GM23248 (cell line): Measurements from ENCODE around the gene CPAMD8. TPM values are rescaled to one million over a fixed set of nuclear protein-coding genes. Genes with fewer than 3 reads are reported as not detected.

Experiments used
- DNase-seq: peaks from one replicate; pipeline ENCODE4 v3.0.0-alpha.2; 2015
- H2AFZ ChIP-seq: fragments of 200-600 bp; sonication (generic); 2 replicates; pipeline ENCODE4 v1.6.1; 2016; ENCODE audit warnings: antibody characterized with exemption
- H3F3A ChIP-seq: fragments of 200-600 bp; sonication (generic); 2 replicates; pipeline ENCODE4 v1.6.1; 2016; ENCODE audit warnings: mild to moderate bottlenecking, antibody characterized with exemption, mixed run types; ENCODE audit not compliant: insufficient read depth
- H3K27ac ChIP-seq: fragments of 200-600 bp; sonication (generic); 2 replicates; pipeline ENCODE4 v1.5.1; 2016; ENCODE audit warnings: mild to moderate bottlenecking
- H3K27me3 ChIP-seq: fragments of 200-600 bp; sonication (generic); replicated peaks from 2 replicates; pipeline ENCODE4 v1.6.1; 2016; ENCODE audit warnings: mild to moderate bottlenecking; ENCODE audit not compliant: insufficient read depth
- H3K36me3 ChIP-seq: fragments of 200-600 bp; sonication (generic); 2 replicates; pipeline ENCODE4 v1.6.1; 2016; ENCODE audit warnings: low read depth, mild to moderate bottlenecking
- H3K4me1 ChIP-seq: fragments of 200-600 bp; sonication (generic); 2 replicates; pipeline ENCODE4 v1.6.1; 2016; ENCODE audit warnings: mild to moderate bottlenecking; ENCODE audit not compliant: insufficient read depth
- H3K4me2 ChIP-seq: fragments of 200-600 bp; sonication (generic); one replicate; pipeline ENCODE4 v1.6.1; 2016; ENCODE audit warnings: mild to moderate bottlenecking; ENCODE audit not compliant: unreplicated experiment
- H3K4me3 ChIP-seq: fragments of 200-600 bp; sonication (generic); 2 replicates; pipeline ENCODE4 v1.5.1; 2016; ENCODE audit warnings: mild to moderate bottlenecking
- H3K79me2 ChIP-seq: fragments of 200-600 bp; sonication (generic); 2 replicates; pipeline ENCODE4 v1.6.1; 2016; ENCODE audit warnings: mild to moderate bottlenecking; ENCODE audit not compliant: insufficient read depth
- H3K9ac ChIP-seq: fragments of 200-600 bp; sonication (generic); 2 replicates; pipeline ENCODE4 v1.6.1; 2016; ENCODE audit warnings: mild to moderate bottlenecking
- H3K9me2 ChIP-seq: fragments of 200-600 bp; sonication (generic); 2 replicates; pipeline ENCODE4 v1.6.1; 2016; ENCODE audit warnings: mixed run types, mild to moderate bottlenecking, moderate library complexity; ENCODE audit not compliant: insufficient read depth
- H3K9me3 ChIP-seq: fragments of 200-600 bp; sonication (generic); one replicate; pipeline ENCODE4 v1.6.1; 2017; ENCODE audit warnings: low read depth
- H4K20me1 ChIP-seq: fragments of 200-600 bp; sonication (generic); 2 replicates; pipeline ENCODE4 v1.6.0; 2016; ENCODE audit not compliant: insufficient read depth
- EZH2 ChIP-seq: fragments of 200-600 bp; sonication (generic); IDR thresholded peaks from 2 replicates; pipeline ENCODE4 v1.6.1; 2018; ENCODE audit warnings: antibody characterized with exemption, mild to moderate bottlenecking; ENCODE audit not compliant: insufficient read depth, poor library complexity, severe bottlenecking
- EZH2phosphoT487 ChIP-seq: fragments of 200-600 bp; sonication (generic); IDR thresholded peaks from 2 replicates; pipeline ENCODE4 v1.6.1; 2018; ENCODE audit warnings: antibody characterized with exemption, moderate library complexity, mild to moderate bottlenecking, low read depth; ENCODE audit not compliant: insufficient read depth
- WGBS, 2 experiments: methylation state at CpG; one replicate each; pipeline ENCODE4 v1.1.6; 2015 to 2017; ENCODE audit warnings: low lambda C conversion rate in 2 of 2, low coverage in 1 of 2; ENCODE audit errors: missing lambda C conversion rate in 2 of 2; 5-methylcytosine and 5-hydroxymethylcytosine counted together
- in situ Hi-C: fragments of 300-500 bp; cut with MboI; formaldehyde crosslinking; loops from 2 replicates; pipeline ENCODE4 v1.15.0; 2020
- polyA plus RNA-seq: library from polyadenylated mRNA; unstranded; fragments of >200 nt; fragmentation: Nextera tagmentation; extraction: Ambion mirVana; gene quantifications from 2 replicates; pipeline ENCODE4 v1.2.1, GENCODE V29; 2016
- total RNA-seq: library from RNA; depleted of rRNA; stranded (reverse); fragments of >200 nt; shearing (Covaris generic); gene quantifications from 2 replicates; pipeline ENCODE4 v1.2.3, GENCODE V29; 2014

The CPAMD8 gene
- total and polyA plus RNA-seq, 2 experiments from 2014 or later: 0.76 to 0.80 TPM

- H3K9me3 ChIP-seq: no peaks in the 10 kb centered on the region
Observed at GRCh38 chr19:17058236-17058635, 31.6 kb upstream of the CPAMD8 start.

GRCh38 chr19:17055636-17056035 is 29.0 kb upstream of the CPAMD8 start:
- Histone ChIP-seq H4K20me1 (no peaks in the 10 kb centered on the region), H3K9me2 (no peaks in the 10 kb centered on the region), H3K9me3 (no peaks in the 10 kb centered on the region), H3F3A (no peaks in the 10 kb centered on the region), H3K27me3 (no peaks in the 10 kb centered on the region), H3K4me2 (no peak overlapping the region), H3K9ac (no peak overlapping the region), H3K4me1 (no peaks in the 10 kb centered on the region), H3K27ac (no peak overlapping the region), H2AFZ (no peak overlapping the region), H3K36me3 (peaks cover 12% of the 10 kb centered on the region; the same call in 1 of the 2 replicates), H3K79me2 (no peaks in the 10 kb centered on the region), H3K4me3 (no peak overlapping the region)
- in situ Hi-C loops: loop anchor here (10.0 kb wide), 1 partner anchor 271 kb away; no protein-coding TSS in a partner anchor
- no peak for DNase-seq
- TF ChIP-seq EZH2phosphoT487: no peak
- TF ChIP-seq EZH2: no peak
- WGBS, 2 experiments: 97 to 99% methylated on average over 15 of the region's 15 CpGs

More at GRCh38 chr19:17058236-17058635, 31.6 kb upstream of the CPAMD8 start:
- no peaks in the 10 kb centered on the region for H3K4me1 ChIP-seq
- H3K36me3 ChIP-seq: peaks cover 12% of the 10 kb centered on the region; the same call in 1 of the 2 replicates
- no peak overlapping the region for H2AFZ ChIP-seq
- no peak for TF ChIP-seq EZH2
- no peak for TF ChIP-seq EZH2phosphoT487
- no peak overlapping the region for H3K27ac ChIP-seq
- peak; percentile 55 for DNase-seq
- no peak overlapping the region for H3K4me2 ChIP-seq
- no peak overlapping the region for H3K4me3 ChIP-seq
- no peaks in the 10 kb centered on the region for H3K27me3 ChIP-seq
- H3K9me2 ChIP-seq: no peaks in the 10 kb centered on the region
- WGBS, 2 experiments: 99 to 100% methylated on average over 8 of the region's 8 CpGs
- no peak overlapping the region for H3K9ac ChIP-seq
- in situ Hi-C loops: loop anchor here (10.0 kb wide), 1 partner anchor 273 kb away; no protein-coding TSS in a partner anchor
- H4K20me1 ChIP-seq: no peaks in the 10 kb centered on the region
- peaks cover 6% of the 10 kb centered on the region; the same call in 1 of the 2 replicates for H3K79me2 ChIP-seq
- H3F3A ChIP-seq: no peaks in the 10 kb centered on the region

GRCh38 chr19:17054746-17055145 is 28.1 kb upstream of the CPAMD8 start:
- Histone ChIP-seq H2AFZ (no peak overlapping the region), H3K27ac (no peak overlapping the region), H3K9me3 (no peaks in the 10 kb centered on the region), H4K20me1 (no peaks in the 10 kb centered on the region), H3K9ac (no peak overlapping the region), H3K79me2 (no peaks in the 10 kb centered on the region), H3K27me3 (no peaks in the 10 kb centered on the region), H3F3A (no peaks in the 10 kb centered on the region), H3K4me2 (no peak overlapping the region), H3K9me2 (no peaks in the 10 kb centered on the region), H3K4me3 (no peak overlapping the region), H3K36me3 (peaks cover 12% of the 10 kb centered on the region; the same call in 1 of the 2 replicates), H3K4me1 (no peaks in the 10 kb centered on the region)
- DNase-seq: no peak
- 93 to 98% methylated on average over 4 to 5 of the region's 5 CpGs for WGBS, 2 experiments
- in situ Hi-C loops: loop anchor here (10.0 kb wide), 1 partner anchor 270 kb away; no protein-coding TSS in a partner anchor
- TF ChIP-seq EZH2 (no peak), EZH2phosphoT487 (no peak)

- Histone ChIP-seq H3K4me1 (no peaks in the 10 kb centered on the region), H3K9me3 (no peaks in the 10 kb centered on the region), H3K27ac (no peak overlapping the region), H3K79me2 (no peaks in the 10 kb centered on the region), H3K36me3 (no peaks in the 10 kb centered on the region), H2AFZ (no peak overlapping the region), H3K4me2 (no peak overlapping the region), H4K20me1 (no peaks in the 10 kb centered on the region), H3K27me3 (no peaks in the 10 kb centered on the region), H3K9me2 (no peaks in the 10 kb centered on the region), H3F3A (no peaks in the 10 kb centered on the region), H3K4me3 (no peak overlapping the region), H3K9ac (no peak overlapping the region)
- TF ChIP-seq EZH2phosphoT487: no peak
- no peak for TF ChIP-seq EZH2
- 58 to 64% methylated on average over 8 of the region's 8 CpGs for WGBS, 2 experiments
- in situ Hi-C loops: loop anchor here (10.0 kb wide), 1 partner anchor 268 kb away; no protein-coding TSS in a partner anchor
- peak; percentile 75 for DNase-seq
Observed at GRCh38 chr19:17052439-17052838, 25.8 kb upstream of the CPAMD8 start.
